GM12878 (cell line): ENCODE results near the gene KARS1. TPM values are rescaled to one million over a fixed set of nuclear protein-coding genes. Genes with fewer than 3 reads are reported as not detected.

ENCODE experiments used
- ATAC-seq: fragments of 200-7000 bp; cut with Tn5 transposase; 3 replicates; pipeline ENCODE4 v1.9.1; 2020; ENCODE audit warnings: mild to moderate bottlenecking, moderate library complexity
- BruUV-seq: library from RNA; stranded (reverse); fragments of 400-500 nt; replicated peaks from 2 replicates; lab custom pipeline; 2021; lab: Mats Ljungman, UMichigan
- CTCF ChIA-PET: fragments of 300-600 bp; sonication (Branson Sonifier 250); formaldehyde crosslinking; extraction: SDS; loops from one replicate; lab custom pipeline; 2021; ENCODE audit warnings: inconsistent platforms; lab: Yijun Ruan, JAX
- POLR2A ChIA-PET: fragments of 350-600 bp; formaldehyde crosslinking; extraction: SDS; loops from one replicate; lab custom pipeline; 2021; ENCODE audit warnings: inconsistent platforms; lab: Charles Lee
- RAD21 ChIA-PET: fragments of 300-600 bp; sonication (Branson Sonifier 250); formaldehyde crosslinking; loops from one replicate; lab custom pipeline; 2023; ENCODE audit warnings: antibody characterized with exemption; ENCODE audit not compliant: unreplicated experiment; lab: Charles Lee
- SMC1A ChIA-PET: fragments of 300-600 bp; sonication (Branson Sonifier 250); formaldehyde crosslinking; loops from one replicate; lab custom pipeline; 2023; ENCODE audit not compliant: unreplicated experiment, uncharacterized antibody; lab: Charles Lee
- DNase-seq: peaks from one replicate; pipeline ENCODE4 v3.0.0-alpha.2; 2011; ENCODE audit warnings: low read depth, low spot score
- FAIRE-seq: peaks from 3 replicates; lab custom pipeline; 2011; peaks lifted over from hg19 to GRCh38; lab: Jason Lieb, UNC
- H2AFZ ChIP-seq: 2 replicates; pipeline ENCODE4 v1.6.0; 2011; ENCODE audit warnings: low read depth, low read length, control low read depth; ENCODE audit not compliant: control insufficient read depth
- H3K27ac ChIP-seq: 2 replicates; pipeline ENCODE4 v1.5.1; 2011; ENCODE audit warnings: control low read depth; ENCODE audit not compliant: control insufficient read depth, insufficient read depth
- H3K27me3 ChIP-seq, 2 experiments: replicated peaks in 1 of 2; 2 replicates each; pipeline versions ENCODE4 v1.6.0 to v1.6.1; 2011; ENCODE audit warnings: low read length in 1 of 2; ENCODE audit not compliant: control insufficient read depth in 2 of 2, insufficient read depth in 2 of 2
- H3K36me3 ChIP-seq, 2 experiments: 2 replicates each; pipeline ENCODE4 v1.5.1; 2011; ENCODE audit warnings: low read length in 1 of 2; ENCODE audit not compliant: control insufficient read depth in 2 of 2, insufficient read depth in 2 of 2
- H3K4me1 ChIP-seq: 2 replicates; pipeline ENCODE4 v1.6.1; 2011; ENCODE audit warnings: mild to moderate bottlenecking, low read length, moderate library complexity, mixed read lengths; ENCODE audit not compliant: control insufficient read depth, insufficient read depth
- H3K4me2 ChIP-seq: 2 replicates; pipeline ENCODE4 v1.6.0; 2011; ENCODE audit warnings: control low read depth; ENCODE audit not compliant: control insufficient read depth, insufficient read depth
- H3K4me3 ChIP-seq: fragments of 200-600 bp; sonication (generic); 2 replicates; pipeline ENCODE4 v1.5.1; 2016
- H3K79me2 ChIP-seq: 2 replicates; pipeline ENCODE4 v1.6.0; 2011; ENCODE audit warnings: low read length; ENCODE audit not compliant: control insufficient read depth, insufficient read depth
- H3K9ac ChIP-seq: 2 replicates; pipeline ENCODE4 v1.8.0; 2011; ENCODE audit warnings: low read length, control low read depth, mixed read lengths; ENCODE audit not compliant: control insufficient read depth, insufficient read depth
- H3K9me3 ChIP-seq: replicated peaks from 3 replicates; pipeline ENCODE4 v1.5.1; 2011; ENCODE audit warnings: mild to moderate bottlenecking, low read length; ENCODE audit not compliant: control insufficient read depth, insufficient read depth
- H4K20me1 ChIP-seq: 2 replicates; pipeline ENCODE4 v1.6.0; 2011; ENCODE audit not compliant: control insufficient read depth, insufficient read depth
- CBFB ChIP-seq: IDR thresholded peaks from 2 replicates; pipeline ENCODE4 v1.6.1; 2016; ENCODE audit warnings: antibody characterized with exemption, low read depth
- CEBPZ ChIP-seq: fragments of 150-350 bp; IDR thresholded peaks from 2 replicates; pipeline ENCODE4 v1.6.1; 2016; ENCODE audit warnings: low read depth, low read length
- CREB1 ChIP-seq: IDR thresholded peaks from 2 replicates; pipeline ENCODE4 v1.6.1; 2012; ENCODE audit warnings: low read depth, mild to moderate bottlenecking, inconsistent platforms
- CREM ChIP-seq: IDR thresholded peaks from 2 replicates; pipeline ENCODE4 v1.6.1; 2014; ENCODE audit warnings: antibody characterized with exemption, low read depth
- FOXM1 ChIP-seq: IDR thresholded peaks from 2 replicates; pipeline ENCODE4 v1.6.1; 2012; ENCODE audit warnings: low read depth, mild to moderate bottlenecking, inconsistent platforms, low read length, moderate library complexity
- HDAC6 ChIP-seq: fragments of 200-600 bp; sonication (generic); IDR thresholded peaks from one replicate; pipeline ENCODE4 v1.8.0; 2017; ENCODE audit warnings: antibody characterized with exemption; ENCODE audit not compliant: unreplicated experiment
- MEF2A ChIP-seq: IDR thresholded peaks from 2 replicates; pipeline ENCODE4 v1.6.1; 2011; ENCODE audit warnings: low read depth, mild to moderate bottlenecking, low read length, moderate library complexity; ENCODE audit not compliant: insufficient read depth
- POLR2AphosphoS2 ChIP-seq: IDR thresholded peaks from 2 replicates; pipeline ENCODE4 v1.6.1; 2011; ENCODE audit warnings: low read depth, mild to moderate bottlenecking, low read length, improper control_type of control experiment, moderate library complexity
- PRDM15 ChIP-seq: fragments of 450-650 bp; formaldehyde crosslinking; IDR thresholded peaks from 2 replicates; pipeline ENCODE4 v1.4.0; 2020; ENCODE audit warnings: mild to moderate bottlenecking, moderate library complexity
- RAD51 ChIP-seq: fragments of 450-650 bp; IDR thresholded peaks from 2 replicates; pipeline ENCODE4 v1.6.1; 2016; ENCODE audit warnings: moderate library complexity, mild to moderate bottlenecking, inconsistent platforms
- RUNX3 ChIP-seq: IDR thresholded peaks from 2 replicates; pipeline ENCODE4 v1.6.1; 2012; ENCODE audit warnings: low read length, inconsistent platforms
- TAF1 ChIP-seq: IDR thresholded peaks from 2 replicates; pipeline ENCODE4 v1.6.1; 2011; ENCODE audit warnings: mild to moderate bottlenecking, low read depth, low read length, borderline replicate concordance
- ZNF207 ChIP-seq: fragments of 450-650 bp; IDR thresholded peaks from 2 replicates; pipeline ENCODE4 v1.6.1; 2014; ENCODE audit warnings: antibody characterized with exemption, mild to moderate bottlenecking, borderline replicate concordance
- ZNF622 ChIP-seq: fragments of 450-650 bp; IDR thresholded peaks from 2 replicates; pipeline ENCODE4 v1.6.1; 2017; ENCODE audit warnings: mild to moderate bottlenecking, inconsistent platforms
- WGBS: methylation state at CpG from one replicate; pipeline ENCODE4 v1.1.6; 2016; ENCODE audit warnings: low lambda C conversion rate; ENCODE audit not compliant: insufficient replicate concordance, insufficient coverage; ENCODE audit errors: missing lambda C conversion rate; 5-methylcytosine and 5-hydroxymethylcytosine counted together
- in situ Hi-C: fragments of 300-500 bp; cut with MboI; formaldehyde crosslinking; loops from 9 replicates; pipeline ENCODE4 v1.14.3; 2018; ENCODE audit warnings: mixed read lengths
- intact Hi-C: fragments of 100-400 bp; cut with micrococcal nuclease; formaldehyde crosslinking; loops from one replicate; pipeline ENCODE4 v1.14.2; 2022; ENCODE audit not compliant: unreplicated experiment
- polyA plus RNA-seq, 11 experiments: library from polyadenylated mRNA; depleted of rRNA in 4 of 11; unstranded in 6 of 11; stranded (reverse) in 5 of 11; fragments of >200 nt; fragmentation: Nextera tagmentation in 4 of 11; fragmentation: Illumina TruSeq in 1 of 11; extraction: Ambion mirVana in 4 of 11; extraction: Trizol in 1 of 11; gene quantifications; 1 replicate in 1 of 11; 2 replicates in 10 of 11; pipeline versions ENCODE4 v1.2.1 to v1.2.3, GENCODE V29; 2011 to 2016; ENCODE audit warnings: inconsistent platforms in 2 of 11, missing spikeins in 2 of 11, low read depth in 1 of 11
- total RNA-seq, 4 experiments: library from RNA; depleted of rRNA in 3 of 4; stranded (reverse); fragments of >200 nt in 3 of 4; fragmentation: Illumina TruSeq in 1 of 4; extraction: Trizol in 1 of 4; gene quantifications; 2 replicates each; pipeline versions ENCODE4 v1.2.1 to v1.2.3, GENCODE V29; 2013 to 2021

KARS1 gene
- total and polyA plus RNA-seq, 10 of the 15 experiments (the other 5 are each of a cell fraction or from before 2014, with no cell fraction given): 187 to 312 (median 211) TPM

- TF ChIP-seq PRDM15 (CRISPR knock-in tag) (no peak), ZNF207 (no peak), RAD51 (no peak), ZNF622 (no peak)
- TF ChIP-seq, all 136 proteins: peak for 12
Observed at GRCh38 chr16:75621170-75621477, 26.3 kb downstream of the KARS1 start (continued).

GRCh38 chr16:75620326-75621169 is 26.9 kb downstream of the KARS1 start:
- H3K9ac ChIP-seq: peak overlapping the region; percentile 24
- H3K9me3 ChIP-seq: no peaks in the 10 kb centered on the region
- SMC1A ChIA-PET: interaction anchor here (0.6 to 6.1 kb wide), 26 partner anchors 7 to 418 kb away, joined by 3 to 69 read pairs (median 6); partner anchors contain the start of genes KARS1, TERF2IP and TMEM231
- RAD21 ChIA-PET: interaction anchor here (0.6 to 3.5 kb wide), 20 partner anchors 14 to 240 kb away, joined by 3 to 46 read pairs (median 7); partner anchors contain the start of genes CFDP1, GABARAPL2, KARS1 and TERF2IP
- DNase-seq (no peak), ATAC-seq (no peak), FAIRE-seq (no peak)
- intact Hi-C loops: loop anchor here (1.0 to 2.0 kb wide), 2 partner anchors 104 to 144 kb away; no protein-coding TSS in a partner anchor
- H3K27ac ChIP-seq: peak overlapping the region; percentile 83
- peaks cover 20% of the 10 kb centered on the region for H3K79me2 ChIP-seq
- no peaks in the 10 kb centered on the region for H4K20me1 ChIP-seq
- H3K4me1 ChIP-seq: peaks cover 33% of the 10 kb centered on the region
- CTCF ChIA-PET: interaction anchor here (0.6 to 9.5 kb wide), 24 partner anchors 11 to 1550 kb away, joined by 3 to 153 read pairs (median 6); partner anchors contain the start of genes GABARAPL2, KARS1, TERF2IP and TMEM231
- peak overlapping the region; percentile 83 for H2AFZ ChIP-seq
- peak overlapping the region; percentile 97 for H3K4me2 ChIP-seq
- in situ Hi-C loops: loop anchor here (10.0 kb wide), 1 partner anchor 156 kb away; the partner anchor contains the start of gene TMEM170A
- no peaks in the 10 kb centered on the region for H3K27me3 ChIP-seq
- POLR2A ChIA-PET: interaction anchor here (0.5 to 6.3 kb wide), 8 partner anchors 11 to 560 kb away, joined by 3 to 116 read pairs (median 4); partner anchors contain the start of genes GABARAPL2, KARS1, TERF2IP and TMEM231
- H3K36me3 ChIP-seq: peaks cover 2 to 11% of the 10 kb centered on the region in 2 experiments; a peak in 3 of 4 replicates
- no TSS peak for BruUV-seq
- peak overlapping the region; percentile 93; the same call in 1 of the 2 replicates for H3K4me3 ChIP-seq
- whole genome bisulfite sequencing: 96% methylated on average over 20 of the region's 20 CpGs
- peak; percentile 94 for TF ChIP-seq RUNX3
- no peak for TF ChIP-seq HDAC6
- TF ChIP-seq CREM: peak; percentile 87
- TF ChIP-seq CEBPZ: no peak
- peak; percentile 89 for TF ChIP-seq CBFB
- TF ChIP-seq TAF1: peak; percentile 21; the same call in 1 of the 2 replicates
- TF ChIP-seq CREB1: peak; percentile 88
- no peak for TF ChIP-seq POLR2AphosphoS2
- TF ChIP-seq MEF2A: 0 out of 2 replicates have a peak, but pooled peaks have one; percentile 9
- TF ChIP-seq FOXM1: peak; percentile 19; the same call in 1 of the 2 replicates
